HEK293 (cell line): ENCODE data around the gene SNAPC5.

Experiments used
- CTCF ChIA-PET: fragments of 350-600 bp; formaldehyde crosslinking; extraction: SDS; loops from one replicate; lab custom pipeline; 2021; ENCODE audit warnings: antibody characterized with exemption; lab: Yijun Ruan, JAX
- POLR2A ChIA-PET: fragments of 300-600 bp; formaldehyde crosslinking; extraction: SDS; loops from one replicate; lab custom pipeline; 2020; ENCODE audit warnings: antibody characterized with exemption, inconsistent platforms; lab: Yijun Ruan, JAX
- H3K27ac ChIP-seq: fragments of 200-500 bp; sonication (Bioruptor generic); 2 replicates; pipeline ENCODE4 v1.5.1; 2014; ENCODE audit warnings: low read depth, low read length, control low read depth, inconsistent platforms; ENCODE audit errors: extremely low read depth
- H3K36me3 ChIP-seq, 2 experiments: fragments of 200-500 bp in 1 of 2; sonication (Bioruptor generic) in 1 of 2; 1 replicate in 1 of 2; 2 replicates in 1 of 2; pipeline ENCODE4 v1.5.1; 2014 to 2017; ENCODE audit warnings: inconsistent platforms in 2 of 2, low read length in 2 of 2; ENCODE audit not compliant: control insufficient read depth in 2 of 2, insufficient read depth in 1 of 2
- H3K4me1 ChIP-seq: fragments of 200-500 bp; sonication (Bioruptor generic); 2 replicates; pipeline ENCODE4 v1.5.1; 2014; ENCODE audit warnings: mild to moderate bottlenecking, low read length, inconsistent platforms; ENCODE audit not compliant: control insufficient read depth, insufficient read depth
- H3K4me3 ChIP-seq: 2 replicates; pipeline ENCODE4 v1.5.1; 2011; ENCODE audit warnings: low read depth, mild to moderate bottlenecking, control low read depth, low read length, moderate library complexity
- H3K9me3 ChIP-seq: fragments of 200-500 bp; sonication (Bioruptor generic); 2 replicates; pipeline ENCODE4 v1.5.1; 2014; ENCODE audit warnings: low read depth, low read length, inconsistent platforms; ENCODE audit not compliant: control insufficient read depth, insufficient read depth
- GLI4 ChIP-seq: fragments of 450-650 bp; formaldehyde crosslinking; IDR thresholded peaks from 2 replicates; pipeline ENCODE4 v1.5.1; 2016; ENCODE audit warnings: missing biosample characterization, missing genetic modification characterization
- GLIS1 ChIP-seq: fragments of 450-650 bp; formaldehyde crosslinking; IDR thresholded peaks from 2 replicates; pipeline ENCODE4 v1.5.1; 2016; ENCODE audit warnings: missing biosample characterization, missing genetic modification characterization
- KLF7 ChIP-seq: fragments of 450-650 bp; formaldehyde crosslinking; IDR thresholded peaks from 2 replicates; pipeline ENCODE4 v1.5.1; 2016; ENCODE audit warnings: missing biosample characterization, missing genetic modification characterization, borderline replicate concordance
- KLF9 ChIP-seq: fragments of 450-650 bp; formaldehyde crosslinking; IDR thresholded peaks from 2 replicates; pipeline ENCODE4 v1.5.1; 2016; ENCODE audit warnings: missing biosample characterization, missing genetic modification characterization, low read depth
- SCRT2 ChIP-seq: fragments of 450-650 bp; formaldehyde crosslinking; IDR thresholded peaks from 2 replicates; pipeline ENCODE4 v1.5.1; 2016; ENCODE audit warnings: missing biosample characterization, missing genetic modification characterization
- ZBTB10 ChIP-seq: fragments of 450-650 bp; formaldehyde crosslinking; IDR thresholded peaks from 2 replicates; pipeline ENCODE4 v1.5.1; 2016; ENCODE audit warnings: missing biosample characterization, missing genetic modification characterization
- ZBTB17 ChIP-seq: fragments of 450-650 bp; formaldehyde crosslinking; IDR thresholded peaks from 2 replicates; pipeline ENCODE4 v1.5.1; 2016; ENCODE audit warnings: missing biosample characterization, missing genetic modification characterization
- ZBTB6 ChIP-seq: fragments of 450-650 bp; formaldehyde crosslinking; IDR thresholded peaks from 2 replicates; pipeline ENCODE4 v1.5.1; 2017; ENCODE audit warnings: missing biosample characterization, missing genetic modification characterization
- ZFP3 ChIP-seq: fragments of 450-650 bp; formaldehyde crosslinking; IDR thresholded peaks from 2 replicates; pipeline ENCODE4 v1.5.1; 2016; ENCODE audit warnings: low read depth, missing biosample characterization, missing genetic modification characterization
- ZNF10 ChIP-seq: fragments of 450-650 bp; formaldehyde crosslinking; IDR thresholded peaks from 2 replicates; pipeline ENCODE4 v1.5.1; 2017; ENCODE audit warnings: missing biosample characterization, missing genetic modification characterization
- ZNF133 ChIP-seq: fragments of 450-650 bp; formaldehyde crosslinking; IDR thresholded peaks from 2 replicates; pipeline ENCODE4 v1.5.1; 2016; ENCODE audit warnings: missing biosample characterization, missing genetic modification characterization
- ZNF146 ChIP-seq: fragments of 450-650 bp; formaldehyde crosslinking; IDR thresholded peaks from 2 replicates; pipeline ENCODE4 v1.5.1; 2016; ENCODE audit warnings: missing biosample characterization, missing genetic modification characterization
- ZNF148 ChIP-seq: fragments of 450-650 bp; formaldehyde crosslinking; IDR thresholded peaks from 2 replicates; pipeline ENCODE4 v1.5.0; 2017; ENCODE audit warnings: missing biosample characterization, missing genetic modification characterization, borderline replicate concordance
- ZNF19 ChIP-seq: fragments of 450-650 bp; formaldehyde crosslinking; IDR thresholded peaks from 2 replicates; pipeline ENCODE4; 2016; ENCODE audit warnings: missing biosample characterization, missing genetic modification characterization, low read depth
- ZNF239 ChIP-seq: fragments of 450-650 bp; formaldehyde crosslinking; IDR thresholded peaks from 2 replicates; pipeline ENCODE4 v1.5.1; 2016; ENCODE audit warnings: missing biosample characterization, missing genetic modification characterization
- ZNF324 ChIP-seq: fragments of 450-650 bp; formaldehyde crosslinking; IDR thresholded peaks from 2 replicates; pipeline ENCODE4 v1.5.1; 2016; ENCODE audit warnings: missing biosample characterization, missing genetic modification characterization
- ZNF335 ChIP-seq: fragments of 450-650 bp; formaldehyde crosslinking; conservative IDR thresholded peaks from 2 replicates; pipeline ENCODE4 v1.5.1; 2016; ENCODE audit warnings: missing biosample characterization, missing genetic modification characterization
- ZNF394 ChIP-seq: fragments of 450-650 bp; formaldehyde crosslinking; IDR thresholded peaks from 2 replicates; pipeline ENCODE4 v1.5.1; 2016; ENCODE audit warnings: missing biosample characterization, missing genetic modification characterization, mild to moderate bottlenecking, moderate library complexity, borderline replicate concordance
- ZNF426 ChIP-seq: fragments of 450-650 bp; formaldehyde crosslinking; IDR thresholded peaks from 2 replicates; pipeline ENCODE4 v1.5.1; 2017; ENCODE audit warnings: missing biosample characterization, missing genetic modification characterization, mild to moderate bottlenecking, inconsistent platforms, moderate library complexity
- ZNF48 ChIP-seq: fragments of 450-650 bp; formaldehyde crosslinking; IDR thresholded peaks from 2 replicates; pipeline ENCODE4 v1.5.1; 2016; ENCODE audit warnings: missing biosample characterization, missing genetic modification characterization
- ZNF548 ChIP-seq: fragments of 450-650 bp; formaldehyde crosslinking; IDR thresholded peaks from 2 replicates; pipeline ENCODE4 v1.5.1; 2016; ENCODE audit warnings: missing biosample characterization, missing genetic modification characterization
- ZNF558 ChIP-seq: fragments of 450-650 bp; formaldehyde crosslinking; IDR thresholded peaks from 2 replicates; pipeline ENCODE4 v1.5.1; 2016; ENCODE audit warnings: missing biosample characterization, missing genetic modification characterization
- ZNF747 ChIP-seq: fragments of 450-650 bp; formaldehyde crosslinking; IDR thresholded peaks from 2 replicates; pipeline ENCODE4 v1.5.1; 2016; ENCODE audit warnings: missing biosample characterization, missing genetic modification characterization

The SNAPC5 gene

GRCh38 chr15:66488525-66488924 lies 9.0 kb downstream of the SNAPC5 start:
- ChIA-PET POLR2A (interaction anchor here (1.2 to 3.6 kb wide), 3 partner anchors 9 to 101 kb away, joined by 3 to 12 read pairs (median 5); partner anchors contain the start of gene SNAPC5), CTCF (interaction anchor here (2.2 kb wide), 1 partner anchor 10 kb away, joined by 12 read pairs; the partner anchor contains the start of gene SNAPC5)
- Histone ChIP-seq H3K4me1 (no peaks in the 10 kb centered on the region), H3K36me3 (peaks cover 58 to 85% of the 10 kb centered on the region in 2 experiments), H3K9me3 (no peaks in the 10 kb centered on the region), H3K27ac (no peak overlapping the region), H3K4me3 (no peak overlapping the region)
- TF ChIP-seq GLI4 (tag by site-specific recombination) (no peak), ZNF146 (tag by site-specific recombination) (no peak), ZNF133 (tag by site-specific recombination) (no peak), ZNF148 (tag by site-specific recombination) (no peak), SCRT2 (no peak), KLF7 (no peak), ZNF548 (no peak), ZNF239 (tag by site-specific recombination) (no peak), ZNF10 (tag by site-specific recombination) (no peak), ZNF324 (tag by site-specific recombination) (no peak), ZNF747 (tag by site-specific recombination) (no peak)

- H3K27ac ChIP-seq = no peak overlapping the region
- no peaks in the 10 kb centered on the region for H3K9me3 ChIP-seq
- H3K4me1 ChIP-seq = no peaks in the 10 kb centered on the region
- TF ChIP-seq ZBTB17 (tag by site-specific recombination) (no peak), ZFP3 (tag by site-specific recombination) (no peak), ZNF335 (tag by site-specific recombination) (no peak), ZBTB10 (tag by site-specific recombination) (no peak), ZNF426 (tag by site-specific recombination) (no peak), ZNF19 (tag by site-specific recombination) (no peak), ZNF394 (tag by site-specific recombination) (no peak), ZNF48 (no peak), ZBTB6 (tag by site-specific recombination) (no peak), ZNF558 (tag by site-specific recombination) (no peak), GLIS1 (tag by site-specific recombination) (no peak), SCRT2 (no peak), ZNF10 (tag by site-specific recombination) (no peak), KLF9 (tag by site-specific recombination) (no peak)
- ChIA-PET POLR2A (interaction anchor here (3.6 kb wide), 1 partner anchor 11 kb away, joined by 12 read pairs; the partner anchor contains the start of gene SNAPC5), CTCF (no interaction called here)
- H3K4me3 ChIP-seq = no peak overlapping the region
- H3K36me3 ChIP-seq = peaks cover 42 to 82% of the 10 kb centered on the region in 2 experiments
These were observed 10.7 kb downstream of the SNAPC5 start for GRCh38 chr15:66486887-66487286.
